ENCODE data around the gene DAPK2.

- TF ChIP-seq GABPB1 (CRISPR knock-in tag; IDR thresholded peaks at IDR 0.05): no peak
- no peak for TF ChIP-seq USF2 (CRISPR knock-in tag; IDR thresholded peaks at IDR 0.05)
Observed at GRCh38 chr15:63896336-63897115, 149.8 kb downstream of the DAPK2 start.

Measured in WTC11 (cell line).